ENCODE data around the gene BTNL9. TPM values are rescaled to one million over a fixed set of nuclear protein-coding genes. Genes with fewer than 3 reads are reported as not detected.

The BTNL9 gene
- total and polyA plus RNA-seq, 9 of the 15 experiments (the other 6 are each of a cell fraction or from before 2014, with no cell fraction given) = 3.7 to 86.7 (median 29.4) TPM

DNA sequence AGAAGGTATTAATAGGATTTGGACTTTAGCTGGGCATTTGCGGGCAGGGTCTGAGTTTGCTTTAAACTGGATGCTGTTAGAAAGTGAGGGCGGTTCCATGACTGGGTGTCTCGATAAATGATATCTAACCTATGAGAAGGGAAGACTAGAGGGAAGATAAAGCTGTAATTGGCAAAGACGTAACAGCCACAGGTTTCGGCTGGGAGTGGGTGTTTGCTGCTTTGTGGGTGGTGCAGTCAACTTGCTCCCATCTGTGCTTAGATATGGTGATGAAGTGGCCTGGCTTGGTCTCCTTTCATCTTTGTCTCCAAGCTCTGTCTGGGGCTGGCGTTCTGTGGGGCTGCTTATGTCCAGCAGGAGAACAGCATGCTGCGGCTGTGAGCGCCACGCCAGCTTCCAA, 67.6 kb downstream of the BTNL9 start (continued):
- TF ChIP-seq ZBTB1 (CRISPR knock-in tag; IDR thresholded peaks at IDR 0.05; ENCODE audit: borderline replicate concordance, low read depth) (no peak), E2F6 (IDR thresholded peaks at IDR 0.05; ENCODE audit: borderline replicate concordance in 1 of 2, extremely low read depth in 1 of 2, insufficient read depth in 1 of 2, insufficient read length in 1 of 2, low read depth in 1 of 2, low read length in 1 of 2, poor library complexity in 1 of 2, severe bottlenecking in 1 of 2) (peak in 1 of 2 experiments; percentile 45), EGR1 (conservative IDR thresholded peaks at IDR 0.05) (peak; percentile 91), MAZ (CRISPR knock-in tag; conservative IDR thresholded peaks at IDR 0.05 in 1 of 2, IDR thresholded peaks at IDR 0.05 in 1 of 2) (no peak)
- TF ChIP-seq, protein P1, sequence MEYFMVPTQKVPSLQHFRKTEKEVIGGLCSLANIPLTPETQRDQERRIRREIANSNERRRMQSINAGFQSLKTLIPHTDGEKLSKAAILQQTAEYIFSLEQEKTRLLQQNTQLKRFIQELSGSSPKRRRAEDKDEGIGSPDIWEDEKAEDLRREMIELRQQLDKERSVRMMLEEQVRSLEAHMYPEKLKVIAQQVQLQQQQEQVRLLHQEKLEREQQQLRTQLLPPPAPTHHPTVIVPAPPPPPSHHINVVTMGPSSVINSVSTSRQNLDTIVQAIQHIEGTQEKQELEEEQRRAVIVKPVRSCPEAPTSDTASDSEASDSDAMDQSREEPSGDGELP (CRISPR knock-in tag; IDR thresholded peaks at IDR 0.05; ENCODE audit: borderline replicate concordance) = peak; percentile 53

- TF ChIP-seq, protein P2, sequence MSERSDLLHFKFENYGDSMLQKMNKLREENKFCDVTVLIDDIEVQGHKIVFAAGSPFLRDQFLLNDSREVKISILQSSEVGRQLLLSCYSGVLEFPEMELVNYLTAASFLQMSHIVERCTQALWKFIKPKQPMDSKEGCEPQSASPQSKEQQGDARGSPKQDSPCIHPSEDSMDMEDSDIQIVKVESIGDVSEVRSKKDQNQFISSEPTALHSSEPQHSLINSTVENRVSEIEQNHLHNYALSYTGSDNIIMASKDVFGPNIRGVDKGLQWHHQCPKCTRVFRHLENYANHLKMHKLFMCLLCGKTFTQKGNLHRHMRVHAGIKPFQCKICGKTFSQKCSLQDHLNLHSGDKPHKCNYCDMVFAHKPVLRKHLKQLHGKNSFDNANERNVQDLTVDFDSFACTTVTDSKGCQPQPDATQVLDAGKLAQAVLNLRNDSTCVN (CRISPR knock-in tag; IDR thresholded peaks at IDR 0.05) = no peak
- TF ChIP-seq ZKSCAN1 (IDR thresholded peaks at IDR 0.05; ENCODE audit: low read depth, low read length) = peak; percentile 69; the same call in 1 of the 2 replicates
- no peak for ATAC-seq
- Histone ChIP-seq H3K9me3 (replicated peaks; ENCODE audit: control insufficient read depth, insufficient read depth, low read depth, low read length) (no peaks in the 10 kb centered on the region), H3K27ac (ENCODE audit: extremely low read depth, low read depth, low read length) (no peak overlapping the region), H3K4me2 (ENCODE audit: insufficient read depth, low read length) (no peak overlapping the region; the same call in 1 of the 2 replicates), H3K27me3 (ENCODE audit: control insufficient read depth in 2 of 2, insufficient read depth in 2 of 2, low read length in 2 of 2) (no peaks in the 10 kb centered on the region), H3K79me2 (ENCODE audit: control insufficient read depth, insufficient read depth, low read length) (no peaks in the 10 kb centered on the region), H3K4me3 (no peak overlapping the region), H3K36me3 (ENCODE audit: control insufficient read depth, insufficient read depth, low read length) (no peaks in the 10 kb centered on the region), H3K9ac (ENCODE audit: insufficient read depth in 1 of 2, low read depth in 2 of 2, low read length in 2 of 2) (peak overlapping the region in 1 of 2 experiments; percentile 72; a peak in 2 of 4 replicates), H2AFZ (ENCODE audit: low read depth, low read length) (0 out of 2 replicates have a peak overlapping the region, but pooled peaks have one; percentile 34), H3K4me1 (replicated peaks in 1 of 2; ENCODE audit: control insufficient read depth in 2 of 2, insufficient read depth in 2 of 2, low read length in 2 of 2) (peaks cover 41 to 49% of the 10 kb centered on the region in 2 experiments), H3K9me1 (ENCODE audit: control insufficient read depth, insufficient read depth, low read length) (no peaks in the 10 kb centered on the region), H4K20me1 (replicated peaks; ENCODE audit: control insufficient read depth, insufficient read depth, low read length) (no peaks in the 10 kb centered on the region)
- DNase-seq (ENCODE audit: extremely low read depth in 1 of 4, low spot score in 3 of 4) = no peak
- ChIA-PET CTCF (ENCODE audit: low intra/inter-chr PET ratio) (no interaction called here), POLR2A (interaction anchor here (0.6 to 0.9 kb wide), 2 partner anchors 12 to 31 kb away, joined by 3 read pairs; no protein-coding TSS in a partner anchor)
- BruUV-seq (replicated peaks) = no TSS peak
- intact Hi-C loops (cut with micrococcal nuclease) = loop anchor here (5.0 to 10.0 kb wide), 2 partner anchors 56 to 241 kb away; no protein-coding TSS in a partner anchor
- WGBS (ENCODE audit: insufficient coverage, low coverage, missing lambda C conversion rate) = 59% methylated on average over 13 of the region's 14 CpGs
- in situ Hi-C loops (cut with MboI) = no loop called here
- FAIRE-seq = no peak
Observed at GRCh38 chr5:181108578-181109165, 68.6 kb downstream of the BTNL9 start.
